GM19099 (cell line): Measurements from ENCODE around the gene ARHGEF1.

Experiments used
- POLR2A ChIP-seq: IDR thresholded peaks from 3 replicates; pipeline ENCODE4 v1.6.1; 2011; ENCODE audit warnings: low read depth; ENCODE audit not compliant: insufficient read length; ENCODE audit errors: extremely low read depth

Gene ARHGEF1

GRCh38 chr19:41913538-41914423, 30.8 kb downstream of the ARHGEF1 start:
- no peak for TF ChIP-seq POLR2A

GRCh38 chr19:41915021-41915775, 32.2 kb downstream of the ARHGEF1 start:
- no peak for TF ChIP-seq POLR2A

- no peak for TF ChIP-seq POLR2A
These were observed 32.9 kb downstream of the ARHGEF1 start for GRCh38 chr19:41915776-41916414.

GRCh38 chr19:41917676-41918075, 34.7 kb downstream of the ARHGEF1 start:
- no peak for TF ChIP-seq POLR2A

- no peak for TF ChIP-seq POLR2A
These were observed 35.1 kb downstream of the ARHGEF1 start for GRCh38 chr19:41918095-41918494.

GRCh38 chr19:41918653-41919244, 35.8 kb downstream of the ARHGEF1 start:
- TF ChIP-seq POLR2A, result no peak

GRCh38 chr19:41919948-41920712, 37.1 kb downstream of the ARHGEF1 start:
- TF ChIP-seq POLR2A, result no peak

- TF ChIP-seq POLR2A, result no peak
These were observed 38.0 kb downstream of the ARHGEF1 start for GRCh38 chr19:41920882-41921576.

- TF ChIP-seq POLR2A, result no peak
These were observed 38.9 kb downstream of the ARHGEF1 start for GRCh38 chr19:41921577-41922576.

- no peak for TF ChIP-seq POLR2A
These were observed 39.6 kb downstream of the ARHGEF1 start for GRCh38 chr19:41922585-41922984.

GRCh38 chr19:41923045-41923788, 40.2 kb downstream of the ARHGEF1 start:
- no peak for TF ChIP-seq POLR2A
